ENCODE measurements around the gene DPYD. TPM values are rescaled to one million over a fixed set of nuclear protein-coding genes. Genes with fewer than 3 reads are reported as not detected.

The DPYD gene
- total and polyA plus RNA-seq, 10 of the 15 experiments (the other 5 are each of a cell fraction or from before 2014, with no cell fraction given) = 5.7 to 23.8 (median 10.2) TPM

DNA sequence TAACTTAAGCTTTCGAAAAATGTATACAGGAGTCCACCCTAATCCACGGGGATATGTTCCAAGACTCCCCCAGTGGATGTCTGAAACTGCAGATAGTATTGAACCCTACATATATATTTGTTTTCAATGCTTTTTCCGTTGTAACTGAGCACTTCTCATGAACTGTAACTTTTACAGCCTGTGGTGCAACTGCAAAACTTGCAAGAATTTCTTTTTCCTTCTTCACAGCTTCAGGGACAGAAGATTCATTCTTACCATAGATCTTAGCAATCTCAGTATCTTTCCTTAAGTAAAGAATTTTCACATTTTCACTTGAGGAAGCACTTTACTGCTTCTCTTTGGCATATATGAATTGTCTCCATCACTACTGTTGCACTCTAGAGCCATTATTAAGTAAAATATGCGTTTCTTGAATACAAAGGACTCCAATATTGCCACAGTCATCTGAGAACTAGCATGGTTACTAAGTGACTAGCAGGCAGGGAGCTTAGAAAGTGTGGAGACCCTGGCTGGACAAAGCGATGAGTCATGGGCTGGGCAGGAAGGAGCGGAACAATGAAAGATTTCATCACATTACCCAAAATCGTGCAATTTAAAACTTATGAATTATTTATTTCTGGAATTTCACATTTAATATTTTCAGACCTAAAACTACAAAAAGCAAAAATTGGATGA, 14.1 kb downstream of the DPYD start:
- BruUV-seq (replicated peaks) = no TSS peak
- CTCF ChIA-PET = interaction anchor here (0.8 to 1.4 kb wide), 2 partner anchors 8 to 142 kb away, joined by 3 read pairs; no protein-coding TSS in a partner anchor
- in situ Hi-C loops (cut with MboI) = loop anchor here (25.0 kb wide), 1 partner anchor 1856 kb away; the partner anchor contains the start of gene FRRS1
- Histone ChIP-seq H3K27ac (ENCODE audit: control insufficient read depth, insufficient read depth) (no peak overlapping the region), H2AFZ (ENCODE audit: control insufficient read depth, low read depth, low read length) (no peak overlapping the region), H3K79me2 (ENCODE audit: control insufficient read depth, insufficient read depth, low read length) (no peaks in the 10 kb centered on the region), H3K4me2 (ENCODE audit: control insufficient read depth, insufficient read depth) (no peak overlapping the region), H3K9ac (ENCODE audit: control insufficient read depth, insufficient read depth, low read length) (no peak overlapping the region), H3K4me1 (ENCODE audit: control insufficient read depth, insufficient read depth, low read length) (no peaks in the 10 kb centered on the region), H3K36me3 (ENCODE audit: control insufficient read depth in 2 of 2, insufficient read depth in 2 of 2, low read length in 1 of 2) (no peaks in the 10 kb centered on the region), H3K4me3 (no peak overlapping the region), H3K27me3 (replicated peaks in 1 of 2; ENCODE audit: control insufficient read depth in 2 of 2, insufficient read depth in 2 of 2, low read length in 1 of 2) (no peaks in the 10 kb centered on the region), H3K9me3 (replicated peaks; ENCODE audit: control insufficient read depth, insufficient read depth, low read length) (no peaks in the 10 kb centered on the region; the same call in 2 of the 3 replicates), H4K20me1 (ENCODE audit: control insufficient read depth, insufficient read depth) (no peaks in the 10 kb centered on the region)
- no peak for FAIRE-seq
- WGBS (ENCODE audit: insufficient coverage, insufficient replicate concordance, low lambda C conversion rate, missing lambda C conversion rate) = 18% methylated on average over 7 of the region's 7 CpGs
- SMC1A ChIA-PET (ENCODE audit: uncharacterized antibody, unreplicated experiment) = interaction anchor here (1.1 to 3.4 kb wide), 6 partner anchors 9 to 23 kb away, joined by 3 to 18 read pairs (median 6); partner anchors contain the start of gene DPYD
- peak; percentile 32; the same call in 2 of the 3 replicates for ATAC-seq
- intact Hi-C loops (cut with micrococcal nuclease; ENCODE audit: unreplicated experiment) = no loop called here
- POLR2A ChIA-PET = interaction anchor here (0.5 kb wide), 1 partner anchor 531 kb away, joined by 4 read pairs; no protein-coding TSS in a partner anchor
- DNase-seq (ENCODE audit: low read depth, low spot score) = no peak
- TF ChIP-seq MTA2 (IDR thresholded peaks at IDR 0.05; ENCODE audit: low read depth) (no peak), ZNF622 (IDR thresholded peaks at IDR 0.05) (no peak), CHD2 (IDR thresholded peaks at IDR 0.05; ENCODE audit: borderline replicate concordance, low read depth, low read length) (no peak), ASH2L (IDR thresholded peaks at IDR 0.05; ENCODE audit: borderline replicate concordance, low read depth) (no peak), POLR2AphosphoS2 (IDR thresholded peaks at IDR 0.05; ENCODE audit: low read depth, low read length) (no peak)
- TF ChIP-seq, protein P1, sequence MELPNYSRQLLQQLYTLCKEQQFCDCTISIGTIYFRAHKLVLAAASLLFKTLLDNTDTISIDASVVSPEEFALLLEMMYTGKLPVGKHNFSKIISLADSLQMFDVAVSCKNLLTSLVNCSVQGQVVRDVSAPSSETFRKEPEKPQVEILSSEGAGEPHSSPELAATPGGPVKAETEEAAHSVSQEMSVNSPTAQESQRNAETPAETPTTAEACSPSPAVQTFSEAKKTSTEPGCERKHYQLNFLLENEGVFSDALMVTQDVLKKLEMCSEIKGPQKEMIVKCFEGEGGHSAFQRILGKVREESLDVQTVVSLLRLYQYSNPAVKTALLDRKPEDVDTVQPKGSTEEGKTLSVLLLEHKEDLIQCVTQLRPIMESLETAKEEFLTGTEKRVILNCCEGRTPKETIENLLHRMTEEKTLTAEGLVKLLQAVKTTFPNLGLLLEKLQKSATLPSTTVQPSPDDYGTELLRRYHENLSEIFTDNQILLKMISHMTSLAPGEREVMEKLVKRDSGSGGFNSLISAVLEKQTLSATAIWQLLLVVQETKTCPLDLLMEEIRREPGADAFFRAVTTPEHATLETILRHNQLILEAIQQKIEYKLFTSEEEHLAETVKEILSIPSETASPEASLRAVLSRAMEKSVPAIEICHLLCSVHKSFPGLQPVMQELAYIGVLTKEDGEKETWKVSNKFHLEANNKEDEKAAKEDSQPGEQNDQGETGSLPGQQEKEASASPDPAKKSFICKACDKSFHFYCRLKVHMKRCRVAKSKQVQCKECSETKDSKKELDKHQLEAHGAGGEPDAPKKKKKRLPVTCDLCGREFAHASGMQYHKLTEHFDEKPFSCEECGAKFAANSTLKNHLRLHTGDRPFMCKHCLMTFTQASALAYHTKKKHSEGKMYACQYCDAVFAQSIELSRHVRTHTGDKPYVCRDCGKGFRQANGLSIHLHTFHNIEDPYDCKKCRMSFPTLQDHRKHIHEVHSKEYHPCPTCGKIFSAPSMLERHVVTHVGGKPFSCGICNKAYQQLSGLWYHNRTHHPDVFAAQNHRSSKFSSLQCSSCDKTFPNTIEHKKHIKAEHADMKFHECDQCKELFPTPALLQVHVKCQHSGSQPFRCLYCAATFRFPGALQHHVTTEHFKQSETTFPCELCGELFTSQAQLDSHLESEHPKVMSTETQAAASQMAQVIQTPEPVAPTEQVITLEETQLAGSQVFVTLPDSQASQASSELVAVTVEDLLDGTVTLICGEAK (IDR thresholded peaks at IDR 0.05; ENCODE audit: borderline replicate concordance) = no peak
- TF ChIP-seq, protein P2, sequence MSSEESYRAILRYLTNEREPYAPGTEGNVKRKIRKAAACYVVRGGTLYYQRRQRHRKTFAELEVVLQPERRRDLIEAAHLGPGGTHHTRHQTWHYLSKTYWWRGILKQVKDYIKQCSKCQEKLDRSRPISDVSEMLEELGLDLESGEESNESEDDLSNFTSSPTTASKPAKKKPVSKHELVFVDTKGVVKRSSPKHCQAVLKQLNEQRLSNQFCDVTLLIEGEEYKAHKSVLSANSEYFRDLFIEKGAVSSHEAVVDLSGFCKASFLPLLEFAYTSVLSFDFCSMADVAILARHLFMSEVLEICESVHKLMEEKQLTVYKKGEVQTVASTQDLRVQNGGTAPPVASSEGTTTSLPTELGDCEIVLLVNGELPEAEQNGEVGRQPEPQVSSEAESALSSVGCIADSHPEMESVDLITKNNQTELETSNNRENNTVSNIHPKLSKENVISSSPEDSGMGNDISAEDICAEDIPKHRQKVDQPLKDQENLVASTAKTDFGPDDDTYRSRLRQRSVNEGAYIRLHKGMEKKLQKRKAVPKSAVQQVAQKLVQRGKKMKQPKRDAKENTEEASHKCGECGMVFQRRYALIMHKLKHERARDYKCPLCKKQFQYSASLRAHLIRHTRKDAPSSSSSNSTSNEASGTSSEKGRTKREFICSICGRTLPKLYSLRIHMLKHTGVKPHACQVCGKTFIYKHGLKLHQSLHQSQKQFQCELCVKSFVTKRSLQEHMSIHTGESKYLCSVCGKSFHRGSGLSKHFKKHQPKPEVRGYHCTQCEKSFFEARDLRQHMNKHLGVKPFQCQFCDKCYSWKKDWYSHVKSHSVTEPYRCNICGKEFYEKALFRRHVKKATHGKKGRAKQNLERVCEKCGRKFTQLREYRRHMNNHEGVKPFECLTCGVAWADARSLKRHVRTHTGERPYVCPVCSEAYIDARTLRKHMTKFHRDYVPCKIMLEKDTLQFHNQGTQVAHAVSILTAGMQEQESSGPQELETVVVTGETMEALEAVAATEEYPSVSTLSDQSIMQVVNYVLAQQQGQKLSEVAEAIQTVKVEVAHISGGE (CRISPR knock-in tag; IDR thresholded peaks at IDR 0.05) = no peak
- RAD21 ChIA-PET (ENCODE audit: unreplicated experiment) = no interaction called here

Data from GM12878 (cell line).